HG03432 (cell line): ENCODE data around the gene ALOX5AP.
"Not testable (repeated sequence)": the region's sequence is repeated elsewhere in the genome, so short reads cannot be mapped to it uniquely, and the experiment has no call there.

Experiments used
- ATAC-seq: cut with Tn5 transposase; IDR thresholded peaks from one replicate; pipeline ENCODE4 v1.9.1; 2021; ENCODE audit warnings: mild to moderate bottlenecking, moderate library complexity; ENCODE audit not compliant: unreplicated experiment

ALOX5AP gene

GRCh38 chr13:30735872-30736175 lies 481 bp downstream of the ALOX5AP start:
- ATAC-seq, result no peak

DNA sequence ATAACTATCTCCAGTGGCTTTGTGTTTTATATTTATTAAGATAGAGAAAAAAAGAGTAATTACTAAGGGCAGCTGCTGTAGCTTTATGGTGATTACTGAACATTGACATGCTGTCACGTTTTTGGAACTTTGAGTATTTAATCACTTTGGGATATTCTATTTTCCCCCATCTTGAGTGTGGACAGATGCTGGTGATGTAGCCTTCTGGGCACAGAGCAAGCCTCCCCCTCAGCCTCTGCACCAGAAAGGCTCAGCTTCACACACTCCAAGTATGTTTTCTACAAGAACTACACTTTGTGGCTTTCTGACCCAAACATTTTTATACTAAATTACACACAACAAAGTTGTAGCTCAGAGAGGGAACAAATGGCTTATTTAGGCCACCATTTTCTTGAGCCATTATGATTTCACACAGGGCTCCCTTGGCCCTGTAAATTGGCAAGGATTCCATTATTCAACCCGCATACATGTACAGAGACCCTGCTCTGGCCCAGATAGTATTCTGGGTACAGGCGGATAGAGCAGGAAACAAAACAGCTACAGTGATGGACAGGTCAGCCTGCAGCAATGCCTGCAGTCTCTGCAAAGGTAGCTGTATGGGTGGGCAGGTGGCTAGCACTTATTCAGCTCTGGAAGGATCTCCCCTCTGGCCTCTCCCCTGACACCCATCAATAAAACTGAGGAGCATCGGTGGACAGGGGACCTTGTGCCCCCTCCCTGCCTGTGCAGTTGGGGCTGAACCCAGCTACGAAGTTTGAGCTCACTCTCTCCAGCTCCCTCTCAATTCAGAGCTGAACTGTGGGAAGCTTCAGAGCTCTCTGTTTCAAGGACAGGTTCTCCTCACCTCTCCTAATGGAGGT lies 1.3 kb downstream of the ALOX5AP start:
- ATAC-seq, result no peak

DNA sequence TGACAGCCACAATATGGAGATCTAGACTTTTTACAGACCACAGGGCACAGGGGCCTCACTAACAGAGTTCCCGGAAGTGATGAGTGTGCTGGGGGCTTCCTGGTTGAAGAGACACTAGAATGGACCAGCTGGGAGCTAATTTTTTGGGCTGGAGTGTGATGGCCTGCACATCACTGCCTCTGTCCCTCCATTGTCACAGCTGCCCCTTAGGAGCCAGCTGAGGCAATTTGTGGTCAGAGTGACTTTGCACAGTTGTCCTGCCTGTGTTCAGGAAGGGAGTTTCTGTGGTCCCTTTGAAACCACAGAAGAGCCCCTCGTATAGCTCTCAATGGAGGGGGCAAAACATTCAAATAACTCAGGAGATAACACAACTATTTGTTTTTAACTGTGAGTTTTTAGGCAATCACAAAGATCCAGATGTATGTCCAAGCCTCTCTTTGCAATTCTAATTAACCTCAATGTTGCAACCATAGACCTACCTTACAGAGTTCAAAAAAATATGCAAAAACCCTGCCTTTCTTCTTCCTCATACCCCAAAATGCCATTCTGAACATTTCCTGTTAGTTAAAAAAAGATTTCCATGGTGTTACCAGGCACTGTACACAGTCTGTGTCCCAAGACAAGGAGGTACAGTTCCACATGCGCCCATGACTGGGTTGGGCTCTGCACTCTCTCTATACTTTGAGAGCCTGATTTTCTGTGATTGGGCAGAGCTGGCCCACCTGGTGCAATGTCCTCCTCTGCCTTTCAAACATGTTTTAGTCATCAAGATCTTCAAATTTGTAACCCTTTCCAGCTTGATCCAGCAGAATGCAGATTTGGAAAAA lies 2.4 kb downstream of the ALOX5AP start:
- ATAC-seq, result no peak

DNA sequence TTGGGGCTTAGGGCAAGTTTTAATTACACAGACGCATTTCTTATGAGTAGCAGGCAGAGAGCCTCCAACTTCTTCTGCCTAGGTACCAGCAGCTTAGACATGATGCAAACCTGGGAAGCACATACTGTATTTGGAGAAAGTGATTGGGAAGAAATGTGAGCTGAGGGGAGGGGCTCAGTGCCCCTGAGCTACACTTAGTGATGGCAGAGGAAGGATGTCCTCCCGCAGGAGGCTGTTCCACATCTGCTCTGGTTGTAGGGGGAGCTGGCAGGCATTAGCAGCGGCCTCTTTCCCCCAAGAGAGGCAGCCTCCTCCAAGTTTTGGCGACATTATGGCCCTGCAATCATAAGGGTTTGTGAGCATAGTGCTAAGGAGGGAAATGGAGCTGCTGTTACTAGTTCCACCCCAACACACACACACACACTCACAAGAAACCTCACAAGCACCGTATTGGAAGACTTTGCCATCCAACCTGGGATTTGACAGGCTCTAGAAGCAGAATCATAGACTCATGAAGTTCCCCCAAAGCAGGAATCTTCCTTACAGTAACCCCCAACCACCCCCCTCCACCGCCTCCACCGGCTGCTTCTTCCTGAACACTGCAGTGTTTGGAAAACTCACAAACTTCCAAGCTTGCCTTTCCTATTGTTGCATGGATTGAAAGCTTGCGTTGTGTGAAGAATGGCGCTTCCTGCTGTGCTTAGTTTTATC lies 3.3 kb downstream of the ALOX5AP start:
- no peak for ATAC-seq

DNA sequence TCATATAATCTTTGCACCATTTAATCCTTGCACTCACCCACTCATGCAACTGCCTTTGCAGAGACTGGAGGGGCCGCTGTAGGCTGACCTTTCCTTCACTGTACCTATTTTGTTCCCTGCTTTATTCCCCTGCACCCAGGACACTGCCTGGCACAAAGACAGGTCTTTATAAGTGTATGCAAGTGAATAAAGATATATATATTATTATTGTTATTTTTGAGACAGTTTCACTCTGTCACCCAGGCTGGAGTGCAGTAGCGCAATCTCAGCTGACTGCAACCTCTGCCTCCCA lies 3.8 kb downstream of the ALOX5AP start:
- ATAC-seq, result no peak

DNA sequence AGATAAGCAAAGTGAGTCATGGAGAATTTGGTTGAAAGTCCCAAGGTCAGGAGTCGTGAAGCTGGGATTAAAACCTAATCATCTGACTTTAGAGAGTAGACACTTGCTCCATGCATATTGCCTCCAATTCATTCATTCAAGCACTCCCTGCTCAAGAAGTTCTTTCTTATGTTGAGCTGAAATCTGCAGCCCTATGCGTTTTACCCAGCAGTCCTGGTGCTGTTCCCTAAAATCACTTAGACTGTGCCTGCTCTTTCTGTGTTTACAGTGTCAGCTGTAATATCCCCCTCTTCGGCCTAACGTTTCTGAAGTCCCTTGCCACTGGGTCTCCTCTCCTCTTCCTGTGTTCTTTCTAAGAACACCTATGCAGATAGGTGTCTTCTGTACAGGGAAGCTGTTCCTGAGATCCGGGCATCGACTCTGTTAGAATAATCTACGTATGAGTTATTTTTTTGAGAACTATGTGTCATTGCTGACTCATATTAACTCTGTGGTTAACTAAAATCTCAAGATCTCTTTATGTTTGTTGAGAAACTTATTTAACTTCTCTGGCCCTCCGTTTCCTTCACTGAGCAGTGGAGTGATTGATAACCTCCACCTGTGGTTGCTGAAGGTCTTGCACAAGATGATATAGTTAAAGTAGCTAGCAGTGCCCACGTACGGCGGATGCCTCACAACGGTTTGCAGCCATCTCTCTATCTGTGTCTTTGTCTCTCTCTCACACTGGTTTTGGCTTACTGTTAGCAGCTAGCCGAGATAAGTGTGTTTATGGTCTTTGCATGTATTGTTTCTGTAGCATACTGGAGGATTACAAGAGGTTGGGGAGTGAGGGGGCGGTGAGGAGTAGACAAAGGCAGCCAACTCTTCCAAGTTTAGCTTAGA lies 4.7 kb downstream of the ALOX5AP start:
- ATAC-seq, result peak; percentile 48

DNA sequence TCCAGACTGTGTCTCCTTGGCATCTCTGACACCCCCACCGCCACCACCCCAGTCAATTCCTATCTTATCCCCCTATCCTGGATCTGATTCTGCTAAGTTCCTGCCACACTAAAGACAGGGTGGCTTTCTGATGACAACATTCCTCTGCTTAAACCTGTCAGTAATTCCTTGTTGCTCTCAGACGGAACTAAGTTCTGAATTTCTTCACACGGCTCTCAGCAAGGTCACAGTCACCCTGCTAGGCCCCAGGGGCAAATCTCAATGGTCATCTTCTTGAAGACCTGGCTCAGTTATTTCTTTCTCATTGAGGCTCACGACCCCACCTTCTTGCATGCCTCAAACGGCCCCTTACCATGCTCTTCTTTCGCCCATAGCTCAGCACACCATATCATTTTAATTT lies 7.6 kb downstream of the ALOX5AP start:
- no peak for ATAC-seq

GRCh38 chr13:30743319-30744055 lies 8.1 kb downstream of the ALOX5AP start:
- ATAC-seq, result no peak

DNA sequence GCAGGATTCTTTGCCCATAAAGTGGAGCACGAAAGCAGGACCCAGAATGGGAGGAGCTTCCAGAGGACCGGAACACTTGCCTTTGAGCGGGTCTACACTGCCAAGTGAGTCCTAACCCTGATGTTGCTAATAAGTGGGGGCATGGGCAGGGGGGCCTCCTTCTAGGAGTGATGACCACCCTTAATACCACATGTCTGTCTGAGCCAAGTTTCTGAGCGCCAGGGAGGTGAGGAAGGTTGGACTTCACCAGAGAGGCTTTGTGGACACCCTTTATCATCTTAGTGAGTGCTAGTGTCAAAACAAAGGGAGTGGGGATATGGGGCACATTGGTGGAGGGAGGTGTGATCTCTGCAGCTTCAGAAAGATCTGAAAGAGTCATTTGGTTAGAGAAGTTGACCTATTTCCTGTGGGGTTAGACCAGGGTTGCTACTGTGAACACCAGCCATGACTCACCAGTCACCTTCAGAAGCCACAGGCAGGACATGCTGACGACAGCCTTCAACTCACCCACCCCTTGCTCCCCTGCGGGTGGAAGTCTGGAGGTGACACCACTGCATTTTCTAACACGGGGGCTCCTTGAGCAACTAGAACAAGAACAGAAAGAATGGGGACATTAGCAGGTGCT lies 8.8 kb downstream of the ALOX5AP start:
- peak; percentile 93 for ATAC-seq

DNA sequence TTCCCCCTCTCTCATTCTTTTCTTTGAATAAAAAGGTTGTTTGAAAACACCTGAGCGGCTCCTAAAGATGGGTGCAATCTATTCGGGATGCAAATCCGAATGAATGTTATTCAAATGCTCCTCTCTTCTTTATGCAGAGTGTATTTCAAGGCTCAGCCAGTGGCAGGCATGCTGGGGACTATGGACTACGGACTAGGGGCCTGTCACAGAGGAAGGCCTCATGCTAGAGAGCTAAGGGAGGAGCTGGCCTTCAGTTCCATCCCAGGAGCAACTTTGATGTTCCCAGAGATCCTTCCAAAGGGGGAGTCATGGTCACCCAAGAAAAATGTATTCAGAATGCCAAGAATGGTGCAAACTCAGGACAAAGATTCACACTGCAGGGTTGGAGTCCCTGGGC lies 9.3 kb downstream of the ALOX5AP start:
- no peak for ATAC-seq

GRCh38 chr13:30745906-30746686 lies 10.8 kb downstream of the ALOX5AP start:
- ATAC-seq, result no peak

GRCh38 chr13:30746791-30747190 lies 11.4 kb downstream of the ALOX5AP start:
- ATAC-seq, result no peak

GRCh38 chr13:30747845-30748244 lies 12.5 kb downstream of the ALOX5AP start:
- not testable (repeated sequence) for ATAC-seq

GRCh38 chr13:30748717-30749116 lies 13.4 kb downstream of the ALOX5AP start:
- ATAC-seq, result no peak

DNA sequence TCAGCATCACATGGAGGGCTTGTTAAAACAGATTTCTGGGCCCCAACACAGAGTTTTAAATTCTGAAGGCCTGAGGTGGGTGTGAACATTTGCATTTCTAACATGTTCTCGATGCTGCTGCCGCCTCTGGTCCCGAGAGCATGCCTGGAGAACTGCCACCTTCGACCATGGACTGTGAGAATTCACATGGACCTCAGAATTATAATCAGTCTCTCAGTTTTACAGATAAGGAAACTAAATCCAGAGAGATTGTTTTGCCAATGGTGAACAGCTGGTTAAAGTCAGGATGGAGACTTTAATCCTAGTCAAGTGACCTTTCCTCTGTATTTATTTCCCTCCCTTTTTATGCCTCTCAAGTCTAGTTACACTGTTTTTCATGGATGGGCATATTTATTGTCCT lies 14.7 kb downstream of the ALOX5AP start:
- ATAC-seq, result no peak

GRCh38 chr13:30751183-30751933 lies 16.0 kb downstream of the ALOX5AP start:
- no peak for ATAC-seq

GRCh38 chr13:30752201-30752797 lies 17.0 kb downstream of the ALOX5AP start:
- no peak for ATAC-seq
